Liver (tissue), 9 donors: ENCODE measurements around the gene ZAP70. TPM values are rescaled to one million over a fixed set of nuclear protein-coding genes. Genes with fewer than 3 reads are reported as not detected.

Experiments
- DNase-seq: peaks from one replicate; pipeline ENCODE4 v3.0.0-alpha.2; 2017; ENCODE audit warnings: low spot score
- H3K27ac ChIP-seq, 2 donors: one replicate each; pipeline ENCODE4 v1.7.0; 2013; ENCODE audit warnings: inconsistent platforms in 2 of 2, low read length in 2 of 2, control low read depth in 1 of 2, low read depth in 1 of 2, mild to moderate bottlenecking in 1 of 2
- H3K27me3 ChIP-seq, 4 donors: one replicate each; pipeline versions ENCODE4 v1.6.1 to v1.7.0; 2013; ENCODE audit warnings: low read length in 3 of 4, inconsistent platforms in 1 of 4, mild to moderate bottlenecking in 1 of 4, moderate library complexity in 1 of 4; ENCODE audit not compliant: control insufficient read depth in 4 of 4, insufficient read depth in 4 of 4
- H3K36me3 ChIP-seq, 4 donors: one replicate each; pipeline versions ENCODE4 v1.6.1 to v1.7.0; 2013; ENCODE audit warnings: low read length in 3 of 4, mild to moderate bottlenecking in 3 of 4, low read depth in 1 of 4, moderate library complexity in 1 of 4; ENCODE audit not compliant: control insufficient read depth in 4 of 4, insufficient read depth in 3 of 4
- H3K4me1 ChIP-seq, 4 donors: one replicate each; pipeline versions ENCODE4 v1.6.1 to v1.7.0; 2013; ENCODE audit warnings: low read length in 3 of 4, mild to moderate bottlenecking in 3 of 4, moderate library complexity in 1 of 4; ENCODE audit not compliant: control insufficient read depth in 4 of 4, insufficient read depth in 4 of 4
- H3K4me3 ChIP-seq, 3 donors: one replicate each; pipeline versions ENCODE4 v1.6.1 to v1.7.0; 2013; ENCODE audit warnings: low read length in 3 of 3, control low read depth in 1 of 3, low read depth in 1 of 3, mild to moderate bottlenecking in 1 of 3
- H3K9ac ChIP-seq, 2 donors: one replicate each; pipeline ENCODE4 v1.7.0; 2013; ENCODE audit warnings: low read length in 2 of 2, mild to moderate bottlenecking in 2 of 2, moderate library complexity in 2 of 2, control low read depth in 1 of 2, low read depth in 1 of 2
- H3K9me3 ChIP-seq, 4 donors: one replicate each; pipeline versions ENCODE4 v1.6.1 to v1.7.0; 2013; ENCODE audit warnings: low read length in 3 of 4; ENCODE audit not compliant: control insufficient read depth in 4 of 4
- ATF3 ChIP-seq: IDR thresholded peaks from 2 replicates; pipeline ENCODE4 v1.6.1; 2016; ENCODE audit warnings: antibody characterized with exemption
- CTCF ChIP-seq: fragments of 150-350 bp; IDR thresholded peaks from 2 replicates; pipeline ENCODE4 v1.5.1; 2017; ENCODE audit warnings: improper control_type of control experiment, low read depth, low read length; ENCODE audit not compliant: missing input control
- EGR1 ChIP-seq, 2 donors: IDR thresholded peaks; 2 replicates each; pipeline ENCODE4 v1.6.1; 2016 to 2018; ENCODE audit warnings: antibody characterized with exemption in 2 of 2, low read depth in 2 of 2
- FOXA1 ChIP-seq: IDR thresholded peaks from 2 replicates; pipeline ENCODE4 v1.6.1; 2016; ENCODE audit warnings: antibody characterized with exemption
- FOXA2 ChIP-seq: IDR thresholded peaks from 2 replicates; pipeline ENCODE4 v1.6.1; 2016; ENCODE audit warnings: antibody characterized with exemption
- GABPA ChIP-seq, 2 donors: IDR thresholded peaks in 1 of 2; conservative IDR thresholded peaks in 1 of 2; 2 replicates each; pipeline ENCODE4 v1.6.1; 2016; ENCODE audit warnings: antibody characterized with exemption in 2 of 2, mild to moderate bottlenecking in 1 of 2, moderate library complexity in 1 of 2
- HNF4A ChIP-seq, 2 donors: conservative IDR thresholded peaks; 2 replicates each; pipeline ENCODE4 v1.6.1; 2016; ENCODE audit warnings: antibody characterized with exemption in 2 of 2, mild to moderate bottlenecking in 2 of 2
- HNF4G ChIP-seq: IDR thresholded peaks from 2 replicates; pipeline ENCODE4 v1.6.1; 2016; ENCODE audit warnings: antibody characterized with exemption
- JUND ChIP-seq, 2 donors: IDR thresholded peaks; 2 replicates each; pipeline ENCODE4 v1.6.1; 2016; ENCODE audit warnings: antibody characterized with exemption in 2 of 2
- MAX ChIP-seq: IDR thresholded peaks from 2 replicates; pipeline ENCODE4 v1.6.1; 2016; ENCODE audit warnings: antibody characterized with exemption
- NR2F2 ChIP-seq: IDR thresholded peaks from 2 replicates; pipeline ENCODE4 v1.6.1; 2016; ENCODE audit warnings: antibody characterized with exemption
- RAD21 ChIP-seq, 2 donors: IDR thresholded peaks; 2 replicates each; pipeline ENCODE4 v1.6.1; 2016; ENCODE audit warnings: antibody characterized with exemption in 2 of 2, mild to moderate bottlenecking in 2 of 2
- REST ChIP-seq: IDR thresholded peaks from 2 replicates; pipeline ENCODE4 v1.6.1; 2016; ENCODE audit warnings: antibody characterized with exemption, mild to moderate bottlenecking
- RXRA ChIP-seq, 2 donors: IDR thresholded peaks; 2 replicates each; pipeline ENCODE4 v1.6.1; 2017 to 2018; ENCODE audit warnings: antibody characterized with exemption in 2 of 2, mild to moderate bottlenecking in 1 of 2
- SP1 ChIP-seq: IDR thresholded peaks from 2 replicates; pipeline ENCODE4 v1.6.1; 2018; ENCODE audit warnings: antibody characterized with exemption, mild to moderate bottlenecking
- TAF1 ChIP-seq: conservative IDR thresholded peaks from 2 replicates; pipeline ENCODE4 v1.6.1; 2016; ENCODE audit warnings: antibody characterized with exemption, mild to moderate bottlenecking
- YY1 ChIP-seq: IDR thresholded peaks from 2 replicates; pipeline ENCODE4 v1.6.1; 2016; ENCODE audit warnings: antibody characterized with exemption, mild to moderate bottlenecking
- ZBTB33 ChIP-seq: IDR thresholded peaks from 2 replicates; pipeline ENCODE4 v1.6.1; 2016; ENCODE audit warnings: antibody characterized with exemption
- WGBS: extraction: QIAGEN DNeasy Blood & Tissue Kit; methylation state at CpG from one replicate; pipeline ENCODE4 v1.1.7; 2013; 5-methylcytosine and 5-hydroxymethylcytosine counted together
- polyA plus RNA-seq, 2 donors: library from polyadenylated mRNA; stranded (reverse) in 1 of 2; unstranded in 1 of 2; fragments of 200-250 nt in 1 of 2; fragments of >200 nt in 1 of 2; fragmentation: Nextera tagmentation in 1 of 2; extraction: Ambion mirVana in 1 of 2; gene quantifications; one replicate each; pipeline versions ENCODE4 v1.2.1 to v1.2.3, GENCODE V29; 2013 to 2015
- total RNA-seq, 2 donors: library from RNA; depleted of rRNA; stranded (reverse); fragments of >200 nt; gene quantifications; one replicate each; pipeline ENCODE4 v1.2.3, GENCODE V29; 2014
- donor health status: healthy.
- donor health status: healthy.
- donor health status: healthy.
- donor health status: healthy.
- donor health status: healthy.

The ZAP70 gene
- total and polyA plus RNA-seq, 4 donors, result 1.2 to 4.9 (median 1.4) TPM

- H3K9ac ChIP-seq, result no peak overlapping the region
- H3K27me3 ChIP-seq, result no peaks in the 10 kb centered on the region
- H3K27ac ChIP-seq, result no peak overlapping the region
- DNase-seq, result no peak
- H3K36me3 ChIP-seq, result no peaks in the 10 kb centered on the region
- no peak for TF ChIP-seq NR2F2
- no peak for TF ChIP-seq ATF3
- no peak for TF ChIP-seq JUND (IDR thresholded peaks at IDR 0.05)
- no peak for TF ChIP-seq GABPA (IDR thresholded peaks at IDR 0.05 in 1 of 2, conservative IDR thresholded peaks at IDR 0.05 in 1 of 2)
- TF ChIP-seq YY1, result no peak
- TF ChIP-seq FOXA1, result no peak
- TF ChIP-seq RAD21 (IDR thresholded peaks at IDR 0.05), result no peak
- TF ChIP-seq HNF4G, result no peak
- TF ChIP-seq EGR1 (IDR thresholded peaks at IDR 0.05; ENCODE audit: low read depth in 2 of 2), result no peak
- TF ChIP-seq SP1, result no peak
- TF ChIP-seq CTCF, result no peak
- no peak for TF ChIP-seq REST
- H3K9me3 ChIP-seq, result no peaks in the 10 kb centered on the region
- H3K4me1 ChIP-seq, result no peaks in the 10 kb centered on the region
- WGBS, result 47% methylated on average over 41 of the region's 41 CpGs
- H3K4me3 ChIP-seq, result no peak overlapping the region
Measured at GRCh38 chr2:97724073-97724410, 10.7 kb downstream of the ZAP70 start.

- no peak for DNase-seq
- TF ChIP-seq GABPA (IDR thresholded peaks at IDR 0.05 in 1 of 2, conservative IDR thresholded peaks at IDR 0.05 in 1 of 2) (no peak), FOXA2 (no peak), REST (no peak), ATF3 (no peak), YY1 (no peak), EGR1 (IDR thresholded peaks at IDR 0.05; ENCODE audit: low read depth in 2 of 2) (no peak), JUND (IDR thresholded peaks at IDR 0.05) (no peak), MAX (no peak), RAD21 (IDR thresholded peaks at IDR 0.05) (no peak), CTCF (no peak), HNF4G (no peak), SP1 (no peak), ZBTB33 (no peak), FOXA1 (no peak), HNF4A (conservative IDR thresholded peaks at IDR 0.05) (no peak), RXRA (IDR thresholded peaks at IDR 0.05) (no peak), TAF1 (no peak), NR2F2 (no peak)
- Histone ChIP-seq H3K4me1 (no peaks in the 10 kb centered on the region), H3K9ac (no peak overlapping the region), H3K27me3 (no peaks in the 10 kb centered on the region), H3K9me3 (no peaks in the 10 kb centered on the region), H3K27ac (no peak overlapping the region), H3K36me3 (no peaks in the 10 kb centered on the region), H3K4me3 (no peak overlapping the region)
- WGBS, result 64% methylated on average over 17 of the region's 17 CpGs
Measured at GRCh38 chr2:97724501-97724900, 11.1 kb downstream of the ZAP70 start.
